Measurements from ENCODE around the gene SPON2. TPM values are rescaled to one million over a fixed set of nuclear protein-coding genes. Genes with fewer than 3 reads are reported as not detected.

The SPON2 gene
- total RNA-seq, 2 experiments from 2014 or later = 9.9 to 10.5 TPM

GRCh38 chr4:1178300-1179088 lies 6.1 kb upstream of the SPON2 start:
- peaks cover 23% of the 10 kb centered on the region for H3K4me1 Mint-ChIP-seq (ENCODE audit: low read depth)
- POLR2A ChIA-PET = interaction anchor here (1.2 to 1.6 kb wide), 2 partner anchors 23 to 72 kb away, joined by 3 to 4 read pairs; no protein-coding TSS in a partner anchor
- no peak for ATAC-seq
- TF ChIP-seq CTCF (IDR thresholded peaks at IDR 0.05) = no peak
- intact Hi-C loops (cut with micrococcal nuclease) = no loop called here
- no peak overlapping the region for H3K4me3 Mint-ChIP-seq
- H3K27ac Mint-ChIP-seq = no peak overlapping the region
- H3K36me3 Mint-ChIP-seq (ENCODE audit: low read depth) = peaks cover 9% of the 10 kb centered on the region
- no peak for DNase-seq
- H3K9me3 Mint-ChIP-seq = peaks cover 17% of the 10 kb centered on the region
- peaks cover 4% of the 10 kb centered on the region for H3K27me3 Mint-ChIP-seq
- CTCF ChIA-PET = interaction anchor here (1.5 kb wide), 1 partner anchor 48 kb away, joined by 3 read pairs; no protein-coding TSS in a partner anchor

- Mint-ChIP-seq H3K4me3 (no peak overlapping the region), H3K4me1 (ENCODE audit: low read depth) (peaks cover 21% of the 10 kb centered on the region), H3K27me3 (peaks cover 8% of the 10 kb centered on the region), H3K27ac (no peak overlapping the region), H3K36me3 (ENCODE audit: low read depth) (peaks cover 8% of the 10 kb centered on the region), H3K9me3 (peaks cover 16% of the 10 kb centered on the region)
- no peak for TF ChIP-seq CTCF (IDR thresholded peaks at IDR 0.05)
- ATAC-seq = peak; percentile 67
- ChIA-PET POLR2A (interaction anchor here (0.7 to 1.6 kb wide), 3 partner anchors 24 to 87 kb away, joined by 3 to 4 read pairs (median 3); no protein-coding TSS in a partner anchor), CTCF (interaction anchor here (1.5 kb wide), 1 partner anchor 47 kb away, joined by 3 read pairs; no protein-coding TSS in a partner anchor)
- DNase-seq = peak; percentile 72
- intact Hi-C loops (cut with micrococcal nuclease) = no loop called here
These were observed 5.1 kb upstream of the SPON2 start for GRCh38 chr4:1177274-1178141.

GRCh38 chr4:1176398-1177273 lies 4.3 kb upstream of the SPON2 start:
- CTCF ChIA-PET = no interaction called here
- Mint-ChIP-seq H3K36me3 (ENCODE audit: low read depth) (peaks cover 5% of the 10 kb centered on the region), H3K27ac (no peak overlapping the region), H3K4me3 (no peak overlapping the region), H3K27me3 (peaks cover 10% of the 10 kb centered on the region), H3K4me1 (ENCODE audit: low read depth) (peaks cover 22% of the 10 kb centered on the region), H3K9me3 (peaks cover 11% of the 10 kb centered on the region)
- no peak for DNase-seq
- intact Hi-C loops (cut with micrococcal nuclease) = no loop called here
- TF ChIP-seq CTCF (IDR thresholded peaks at IDR 0.05) = no peak
- ATAC-seq = peak; percentile 4
- POLR2A ChIA-PET = interaction anchor here (0.7 to 1.6 kb wide), 3 partner anchors 25 to 87 kb away, joined by 3 to 4 read pairs (median 3); no protein-coding TSS in a partner anchor

- ChIA-PET POLR2A (interaction anchor here (1.0 kb wide), 1 partner anchor 26 kb away, joined by 4 read pairs; no protein-coding TSS in a partner anchor), CTCF (interaction anchor here (1.5 kb wide), 1 partner anchor 9 kb away, joined by 7 read pairs; no protein-coding TSS in a partner anchor)
- Mint-ChIP-seq H3K36me3 (ENCODE audit: low read depth) (peaks cover 2% of the 10 kb centered on the region), H3K9me3 (peaks cover 7% of the 10 kb centered on the region), H3K4me3 (no peak overlapping the region), H3K4me1 (ENCODE audit: low read depth) (peaks cover 25% of the 10 kb centered on the region), H3K27me3 (peaks cover 16% of the 10 kb centered on the region), H3K27ac (no peak overlapping the region)
- intact Hi-C loops (cut with micrococcal nuclease) = no loop called here
- DNase-seq (no peak), ATAC-seq (no peak)
- no peak for TF ChIP-seq CTCF (IDR thresholded peaks at IDR 0.05)
These were observed 3.3 kb upstream of the SPON2 start for GRCh38 chr4:1175635-1176229.
